SH-SY5Y (cell line): ENCODE data around the gene C16orf74.

ENCODE experiments used
- GATA2 ChIP-seq: IDR thresholded peaks from 2 replicates; pipeline ENCODE4 v1.6.1; 2011; ENCODE audit warnings: mild to moderate bottlenecking, low read depth, low read length
- GATA3 ChIP-seq: IDR thresholded peaks from 2 replicates; pipeline ENCODE4 v1.6.1; 2011; ENCODE audit warnings: low read depth, mild to moderate bottlenecking, low read length, moderate library complexity

Gene C16orf74

DNA sequence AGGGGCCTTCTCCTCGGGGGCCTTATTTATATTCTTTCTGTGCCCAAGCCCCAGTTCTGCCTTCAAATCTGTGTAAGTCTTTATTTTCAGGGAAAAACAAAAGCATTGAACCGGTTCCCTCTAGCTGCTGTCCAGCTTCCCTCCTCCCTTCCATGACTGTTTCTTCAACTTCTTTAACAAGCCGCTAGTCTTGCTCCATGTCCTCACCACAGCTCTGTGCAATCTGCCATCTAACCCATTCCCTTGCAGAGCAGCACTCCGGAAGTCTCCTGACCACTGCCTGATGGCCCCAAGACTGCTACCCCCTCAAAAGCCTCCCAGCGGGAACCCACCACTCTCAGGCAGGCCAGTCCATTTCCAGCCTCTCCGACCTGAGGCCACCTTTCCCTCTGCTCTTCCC is 31.6 kb upstream of the C16orf74 start:
- TF ChIP-seq GATA3 (no peak), GATA2 (no peak)

DNA sequence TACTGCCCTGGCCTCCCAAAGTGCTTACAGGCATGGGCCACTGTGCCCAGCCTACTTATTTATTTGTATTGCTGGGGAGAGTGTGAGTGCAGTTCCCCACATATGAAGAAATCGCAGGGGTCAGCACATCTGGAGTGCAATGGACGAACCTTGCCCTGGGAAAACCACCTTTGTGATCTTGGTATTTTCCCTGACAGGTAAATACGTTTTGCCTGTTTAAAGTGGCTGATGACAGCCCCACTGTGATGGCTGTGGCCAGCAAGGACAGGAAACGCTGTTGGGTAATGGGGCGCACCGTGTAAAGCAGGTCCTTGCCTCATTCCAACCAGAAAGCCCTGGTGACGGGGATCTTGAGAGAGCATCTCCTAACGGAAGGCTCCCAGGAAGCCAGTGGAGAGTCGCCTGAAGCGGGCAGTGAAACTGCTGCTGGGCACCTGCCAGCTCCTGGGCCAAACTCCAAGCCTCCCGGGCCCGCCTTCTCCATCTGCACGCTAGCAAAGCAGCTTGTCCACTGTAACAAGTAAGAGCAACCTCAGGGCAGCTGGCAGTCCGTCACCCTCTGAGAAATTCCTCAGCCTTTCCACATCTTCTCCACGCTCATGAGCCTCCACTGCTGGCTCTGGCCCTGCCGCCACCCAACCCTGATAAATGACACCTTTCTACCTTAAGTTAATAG is 30.9 kb upstream of the C16orf74 start:
- TF ChIP-seq GATA3, result no peak
- no peak for TF ChIP-seq GATA2

DNA sequence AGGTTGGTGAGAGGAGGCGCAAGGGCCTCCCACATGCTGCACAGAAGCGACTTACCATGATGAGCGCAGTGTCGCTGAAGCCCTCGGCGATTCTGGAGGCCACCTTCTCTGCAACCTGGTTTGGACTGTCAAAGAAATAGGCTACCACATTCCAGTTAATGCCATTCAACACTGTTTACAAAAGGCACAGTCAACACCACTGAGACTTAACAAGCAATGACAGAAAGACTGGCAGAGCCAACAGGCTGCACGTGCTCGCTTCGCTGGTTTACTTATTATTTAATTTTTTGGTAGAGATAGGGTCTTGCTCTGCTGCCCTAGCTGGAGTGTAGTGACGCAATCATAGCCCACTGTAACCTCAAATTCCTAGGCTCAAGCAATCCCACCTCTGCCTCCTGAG is 30.3 kb upstream of the C16orf74 start:
- TF ChIP-seq GATA2 (no peak), GATA3 (no peak)

DNA sequence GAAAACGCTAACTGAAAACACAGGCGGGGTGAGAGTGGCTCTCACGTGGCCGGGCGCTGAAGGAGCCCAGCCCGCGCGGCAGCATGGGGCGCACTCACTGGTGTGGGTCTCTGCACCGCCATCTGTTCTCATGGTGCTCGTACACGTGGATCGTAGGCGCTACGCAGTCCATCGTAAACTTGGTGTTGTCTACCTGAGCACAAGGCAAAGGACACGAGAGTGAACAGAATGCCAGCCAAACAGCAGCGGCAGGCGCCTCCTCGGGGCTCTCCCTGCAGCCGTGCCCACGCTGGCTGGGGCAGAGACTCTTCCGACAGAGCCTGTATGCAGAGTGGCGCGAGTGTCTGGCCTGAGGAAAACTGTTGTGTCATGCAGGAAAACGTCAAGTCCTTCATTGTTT is 29.4 kb upstream of the C16orf74 start:
- TF ChIP-seq GATA3 (no peak), GATA2 (no peak)

DNA sequence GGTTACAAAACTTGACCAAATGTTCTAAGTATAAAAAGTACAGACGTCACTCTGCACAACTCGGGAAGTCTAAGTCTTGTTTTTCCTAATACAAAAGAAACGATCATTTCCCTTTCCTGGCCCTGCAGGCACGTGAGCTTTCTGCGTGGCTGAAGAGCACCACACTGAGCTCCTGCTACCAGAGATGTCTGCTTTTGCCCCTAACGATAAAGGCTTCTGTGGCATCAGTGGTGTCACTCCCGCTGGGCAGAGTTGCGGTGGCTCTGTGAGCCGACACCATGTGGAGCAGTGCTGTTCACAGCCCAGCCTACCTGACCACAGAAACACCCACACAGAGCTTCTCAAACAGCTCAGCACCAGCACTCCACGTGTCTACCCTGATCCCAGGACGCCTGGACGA is 28.0 kb upstream of the C16orf74 start:
- TF ChIP-seq GATA2 (no peak), GATA3 (no peak)

DNA sequence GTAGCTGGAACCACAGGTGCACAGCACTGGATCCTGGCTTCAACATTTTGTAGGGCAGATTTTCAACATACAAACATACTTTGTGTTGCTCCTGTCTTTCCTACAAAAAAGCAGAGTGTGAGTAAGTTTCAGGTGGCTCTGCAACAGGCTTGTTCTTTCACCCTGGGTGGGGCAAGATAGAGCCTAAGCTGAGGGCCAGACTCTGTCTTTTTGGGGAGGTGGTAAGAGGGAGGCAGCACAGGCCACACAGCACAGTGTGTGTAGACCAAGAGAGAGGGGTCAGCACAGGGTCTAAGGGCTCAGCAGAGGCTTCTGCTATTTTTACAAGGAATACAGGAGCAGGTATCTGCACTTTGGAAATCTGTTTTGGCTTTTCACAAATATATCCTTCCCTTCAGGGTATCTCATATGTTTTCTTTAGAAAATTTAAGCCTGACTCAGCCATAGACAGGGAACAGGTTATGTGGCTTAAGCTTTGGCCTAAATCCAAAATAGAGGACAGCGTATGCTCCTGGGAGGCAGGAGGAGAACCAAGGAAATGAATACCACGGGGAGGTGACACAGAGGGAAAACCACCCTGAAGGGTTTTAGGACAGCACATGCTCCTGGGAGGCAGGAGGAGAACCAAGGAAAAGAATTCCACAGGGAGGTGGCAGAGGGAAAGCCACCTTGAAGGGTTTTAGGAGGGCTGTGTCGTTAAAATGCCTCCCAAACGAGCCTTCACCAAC is 26.9 kb upstream of the C16orf74 start:
- TF ChIP-seq GATA3, result no peak
- no peak for TF ChIP-seq GATA2

DNA sequence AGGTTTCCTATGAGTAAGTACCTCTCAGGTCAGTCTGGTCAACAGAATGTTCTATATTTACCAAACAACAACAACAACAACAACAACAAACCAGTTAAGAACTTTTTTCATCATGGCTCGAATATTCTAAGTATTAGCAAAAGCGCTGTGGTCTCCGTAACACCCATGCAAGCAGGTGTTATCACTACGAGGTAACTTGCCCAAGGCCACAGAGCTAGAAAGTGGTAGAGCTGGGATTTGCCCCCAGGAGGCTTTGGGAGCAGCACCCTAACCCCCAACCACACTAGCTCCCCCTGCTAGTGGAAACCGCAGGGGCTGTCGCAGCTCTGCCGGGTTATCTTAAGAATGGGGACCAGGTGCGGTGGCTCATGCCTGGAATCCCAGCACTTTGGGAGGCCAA is 23.9 kb upstream of the C16orf74 start:
- TF ChIP-seq GATA3, result no peak
- no peak for TF ChIP-seq GATA2

DNA sequence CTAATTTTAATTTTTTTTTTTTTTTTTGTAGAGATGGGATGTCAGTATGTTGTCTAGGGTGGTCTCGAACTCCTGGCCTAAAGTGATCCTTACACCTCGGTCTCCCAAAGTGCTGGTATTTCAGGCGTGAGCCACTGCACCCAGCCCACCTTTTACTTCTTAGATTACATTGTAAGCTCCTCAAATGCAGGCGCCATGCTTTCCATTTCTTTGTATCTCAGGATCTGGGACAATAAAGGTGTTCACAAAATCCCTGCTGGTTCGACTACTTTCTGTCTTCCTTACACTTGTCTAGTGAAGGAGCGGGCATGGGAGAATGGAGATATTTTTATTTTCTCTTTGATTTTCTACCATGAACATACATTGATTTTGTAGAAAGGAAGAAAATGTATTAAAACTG is 23.2 kb upstream of the C16orf74 start:
- TF ChIP-seq GATA3, result no peak
- TF ChIP-seq GATA2, result no peak

DNA sequence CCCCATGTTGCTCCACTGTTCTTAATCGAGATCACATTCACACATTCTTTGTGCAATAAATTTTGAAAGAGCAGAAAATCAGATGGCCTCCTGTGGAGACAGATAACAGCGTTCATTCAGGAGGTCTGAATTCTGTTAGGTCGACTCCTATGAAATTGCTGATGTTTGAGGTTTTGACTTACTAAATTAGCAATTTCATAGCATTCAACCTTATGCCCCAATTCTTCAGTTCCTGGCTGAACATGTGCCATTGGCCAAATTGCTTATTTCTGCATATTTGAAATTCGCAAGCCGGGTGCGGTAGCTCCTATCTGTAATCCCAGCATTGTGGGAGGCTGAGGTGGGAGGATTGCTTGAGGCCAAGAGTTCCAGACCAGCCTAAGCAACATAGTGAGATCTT is 22.1 kb upstream of the C16orf74 start:
- no peak for TF ChIP-seq GATA2
- TF ChIP-seq GATA3, result no peak

DNA sequence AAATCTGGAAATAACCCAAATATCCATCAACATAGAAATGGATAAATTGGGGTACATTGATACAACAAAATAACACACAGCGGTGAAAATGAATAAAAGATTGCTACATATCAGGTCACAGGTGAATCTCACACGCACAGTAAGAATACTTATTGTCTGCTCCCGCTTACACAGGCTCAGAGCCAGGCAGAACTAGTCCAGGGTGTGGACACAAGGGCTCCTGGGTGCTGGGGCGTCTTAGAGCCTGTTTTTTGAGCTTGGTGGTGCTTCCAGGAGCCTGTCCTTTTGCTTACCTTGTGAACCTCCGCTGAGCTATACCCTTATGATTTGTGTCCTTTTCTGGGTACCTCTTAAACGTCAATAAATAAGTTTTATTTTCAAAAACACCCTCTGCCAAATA is 19.8 kb upstream of the C16orf74 start:
- TF ChIP-seq GATA3 (no peak), GATA2 (no peak)

DNA sequence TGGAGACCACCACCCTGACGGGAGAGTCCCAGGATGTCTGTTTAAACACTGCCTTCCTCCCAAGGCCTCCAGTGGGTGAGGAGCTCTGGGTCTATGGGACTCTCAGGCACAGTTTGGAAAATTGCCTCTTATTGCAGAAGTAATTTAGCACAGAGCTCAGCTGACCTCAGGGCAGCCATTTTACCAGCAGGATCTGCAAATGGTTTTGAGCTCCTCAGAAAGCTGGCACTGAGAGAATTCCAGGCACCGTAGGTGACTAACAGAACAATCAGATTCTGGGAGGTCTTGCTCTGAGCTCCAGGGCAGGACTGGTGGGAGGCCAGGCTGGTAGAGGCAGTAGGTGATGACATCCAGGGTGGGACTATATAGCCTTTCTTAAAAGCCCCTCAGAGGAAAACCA is 17.3 kb upstream of the C16orf74 start:
- TF ChIP-seq GATA3, result no peak
- TF ChIP-seq GATA2, result no peak

DNA sequence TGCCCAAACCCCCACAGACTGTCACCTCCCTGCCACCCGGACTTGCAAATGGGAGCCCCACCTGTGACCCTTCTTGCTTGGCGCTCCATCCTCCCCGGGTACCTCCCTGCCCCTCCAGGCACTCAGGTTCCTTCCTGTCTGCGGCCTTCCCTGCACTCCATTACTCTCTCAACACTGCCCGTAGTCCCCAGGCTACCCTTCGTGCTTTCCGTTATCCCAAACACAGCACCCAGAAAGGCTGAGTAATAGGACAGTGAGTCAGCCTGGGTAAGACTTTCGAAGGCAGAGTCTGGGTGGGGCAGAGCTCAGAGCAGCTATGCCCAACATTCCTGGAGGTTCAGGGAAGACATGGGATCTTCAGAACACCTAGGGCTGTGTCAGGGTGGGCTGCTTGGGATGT is 16.6 kb upstream of the C16orf74 start:
- TF ChIP-seq GATA2, result no peak
- TF ChIP-seq GATA3, result no peak

DNA sequence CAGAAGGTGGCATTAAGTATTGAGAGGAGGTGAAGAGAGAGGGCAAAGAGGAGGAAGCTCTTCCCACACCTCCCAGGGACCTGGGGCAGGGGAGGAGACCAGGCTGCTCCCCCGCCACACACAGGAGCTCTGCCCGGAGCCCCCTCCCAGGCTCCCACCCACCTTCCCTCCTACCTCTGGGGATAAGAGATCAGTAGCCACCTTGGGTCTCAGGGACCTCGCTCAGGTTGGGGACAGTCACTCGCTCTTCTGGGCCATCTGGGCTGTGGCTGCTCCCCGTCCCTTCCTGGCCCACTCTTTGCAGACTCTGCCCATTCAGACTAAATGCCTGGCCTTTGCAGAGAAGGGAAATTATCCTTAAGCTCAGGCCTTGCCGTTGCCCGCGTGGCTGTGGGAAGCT is 14.9 kb upstream of the C16orf74 start:
- no peak for TF ChIP-seq GATA3
- no peak for TF ChIP-seq GATA2

DNA sequence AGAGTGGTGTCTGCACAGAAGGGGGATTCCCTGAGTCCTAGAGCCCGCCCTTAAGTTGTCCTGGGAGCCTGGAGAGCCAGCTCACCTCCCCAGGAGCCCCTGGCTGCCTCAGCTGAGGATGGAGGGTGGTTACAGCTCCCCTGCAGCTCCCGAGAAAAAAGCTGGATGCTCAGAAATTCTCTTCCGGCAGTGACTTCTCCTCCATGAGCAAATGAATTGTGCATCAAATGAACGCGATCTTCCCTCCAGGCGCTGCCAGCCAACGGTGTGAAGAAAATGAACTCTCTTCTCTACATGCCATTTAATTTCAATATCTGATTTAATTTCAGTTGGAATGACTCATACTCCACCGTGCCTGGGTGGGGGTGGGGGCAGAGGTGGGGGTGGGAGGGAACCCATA is 14.3 kb upstream of the C16orf74 start:
- TF ChIP-seq GATA2, result no peak
- no peak for TF ChIP-seq GATA3

DNA sequence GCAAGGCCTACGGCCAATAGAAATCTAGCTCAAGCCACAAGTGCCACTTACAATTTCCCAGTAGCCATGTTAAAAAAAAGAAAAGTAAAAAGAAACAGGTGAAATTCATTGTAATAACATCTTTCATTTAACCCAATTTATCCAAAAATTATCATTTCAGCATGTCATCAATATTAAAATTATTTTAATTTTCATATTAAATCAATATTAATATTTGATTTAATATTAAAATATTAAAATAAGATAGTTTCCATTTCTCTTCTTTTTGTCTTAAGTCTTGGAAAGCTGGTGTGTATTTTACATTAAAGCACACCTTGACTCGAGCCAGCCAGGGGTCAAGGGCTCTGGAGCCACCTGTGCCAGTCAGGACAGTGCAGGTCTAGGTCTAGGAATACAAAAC is 12.7 kb upstream of the C16orf74 start:
- TF ChIP-seq GATA2 (no peak), GATA3 (no peak)
